ENCODE data around the gene MYOG. TPM values are rescaled to one million over a fixed set of nuclear protein-coding genes. Genes with fewer than 3 reads are reported as not detected.

Gene MYOG
- not detected in 2 replicates for total RNA-seq

GRCh38 chr1:203085528-203086406, at the start of gene MYOG:
MYOG (minus strand) TSS chr1:203086012; CDS start chr1:203085961, 51 bp downstream.

DNA sequence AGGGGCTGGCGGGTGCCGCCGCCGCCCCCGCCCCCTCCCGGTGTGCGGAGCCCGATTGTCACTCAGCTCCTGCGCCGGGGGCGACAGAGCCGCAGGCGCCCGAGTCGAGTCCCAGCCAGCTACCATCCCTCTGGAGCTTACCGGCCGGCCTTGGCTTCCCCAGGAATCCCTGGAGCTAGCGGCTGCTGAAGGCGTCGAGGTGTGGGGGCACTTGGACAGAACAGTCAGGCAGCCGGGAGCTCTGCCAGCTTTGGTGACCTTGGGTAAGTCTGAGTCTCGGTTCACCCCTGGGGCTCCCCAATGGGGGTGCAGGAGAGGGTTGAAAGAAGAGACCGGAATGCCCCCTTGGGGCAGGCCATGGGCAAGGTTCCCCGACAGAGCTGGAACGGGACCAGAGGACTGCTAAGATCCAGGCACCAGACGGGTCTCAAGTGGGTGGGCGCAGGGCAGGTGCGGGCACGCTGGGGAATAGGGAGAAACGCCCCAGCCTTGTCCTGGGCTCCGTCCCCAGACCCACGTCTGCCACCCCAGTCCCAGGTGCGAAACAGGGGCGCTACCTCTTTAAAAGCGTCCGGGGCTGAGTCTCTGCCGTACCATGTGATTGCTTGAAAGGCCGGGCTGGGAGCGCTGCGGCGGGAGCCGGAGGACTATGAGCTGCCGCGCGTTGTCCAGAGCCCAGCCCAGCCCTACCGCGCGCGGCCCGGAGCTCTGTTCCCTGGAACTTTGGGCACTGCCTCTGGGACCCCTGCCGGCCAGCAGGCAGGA, 42.0 kb upstream of the MYOG start, which contains the start of gene ADORA1:
ADORA1 (plus strand) TSS at position 61 of the 765 bp plus-strand sequence. CDS start 1,116 bp downstream, outside the sequence.

Other genes starting within 250 kb of the MYOG start
- 7.4 and 11.0 TPM in 2 replicates for gene RABIF, start 196.9 kb downstream of the MYOG start, total RNA-seq
- gene KLHL12, start 158.8 kb downstream of the MYOG start, total RNA-seq = 22.7 and 33.5 TPM in 2 replicates
- gene ADIPOR1, start 127.7 kb downstream of the MYOG start, total RNA-seq = 77.7 and 180 TPM in 2 replicates
- 23.3 and 43.7 TPM in 2 replicates for gene CYB5R1, start 118.8 kb downstream of the MYOG start, total RNA-seq
- 72.5 and 90.2 TPM in 2 replicates for gene TMEM183A, start 78.6 kb downstream of the MYOG start, total RNA-seq
- gene PPFIA4, start 59.5 kb downstream of the MYOG start, total RNA-seq = under 0.01 and 0.25 TPM in 2 replicates
- gene ADORA1, start 41.7 kb upstream of the MYOG start, total RNA-seq = not detected in 2 replicates
- gene MYBPH, start 89.8 kb upstream of the MYOG start, total RNA-seq = not detected in 2 replicates
- not detected in 2 replicates for gene CHI3L1, start 100.7 kb upstream of the MYOG start, total RNA-seq
- not detected in 2 replicates for gene CHIT1, start 143.7 kb upstream of the MYOG start, total RNA-seq
- gene BTG2, start 219.5 kb upstream of the MYOG start, total RNA-seq = 30.3 and 40.7 TPM in 2 replicates